Left ventricle myocardium superior (tissue), 1 donor: ENCODE data around the gene LRMDA. TPM values are rescaled to one million over a fixed set of nuclear protein-coding genes. Genes with fewer than 3 reads are reported as not detected.
A peak's percentile ranks its signal among the peaks of the same experiment; 100 is the strongest.
"Not testable (repeated sequence)": the region's sequence is repeated elsewhere in the genome, so short reads cannot be mapped to it uniquely, and the experiment has no call there.

Experiments used
- ATAC-seq: fragments of 200-7000 bp; cut with Tn5 transposase; one replicate; pipeline ENCODE4 v1.9.1; 2020; ENCODE audit warnings: mild to moderate bottlenecking, moderate library complexity
- DNase-seq: peaks from one replicate; pipeline ENCODE4 v3.0.0-alpha.2; 2020
- intact Hi-C: fragments of 100-400 bp; cut with micrococcal nuclease; formaldehyde crosslinking; loops from one replicate; pipeline ENCODE4 v1.11.0; 2022
- total RNA-seq: library from RNA; stranded (reverse); fragmentation: NEBNext Ultra II Directional; extraction: Animal tissue kit (Norgen Biotek cat#: 25700); gene quantifications from one replicate; pipeline ENCODE4 v1.2.1, GENCODE V29; 2021
- donor health status: DM: no; HTN: yes; CAD: no; lungs with severe emphysema.

Gene LRMDA
- total RNA-seq, 1 donor from 2014 or later, result 23.1 TPM

DNA sequence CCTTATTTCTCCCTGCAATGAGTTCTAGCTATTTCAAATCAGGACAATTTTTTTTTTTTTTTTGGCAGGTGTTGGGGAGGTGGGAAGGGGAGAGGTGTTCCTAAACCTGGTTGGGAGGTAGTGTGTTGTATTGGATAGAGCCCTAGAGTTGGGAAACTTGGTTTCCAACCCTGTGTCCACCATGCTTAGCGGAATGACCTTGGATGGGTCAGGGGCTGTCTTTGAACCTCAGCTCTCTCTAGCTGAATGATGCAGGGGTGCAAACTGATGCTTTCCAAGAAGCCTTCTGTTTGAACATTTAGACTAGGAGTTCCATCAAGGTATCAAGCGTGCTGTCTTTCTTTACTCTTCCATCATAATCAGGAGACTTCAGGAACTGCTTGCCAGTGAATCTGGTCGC, 332.2 kb downstream of the LRMDA start:
- ATAC-seq (no peak), DNase-seq (no peak)
- intact Hi-C loops, result no loop called here

DNA sequence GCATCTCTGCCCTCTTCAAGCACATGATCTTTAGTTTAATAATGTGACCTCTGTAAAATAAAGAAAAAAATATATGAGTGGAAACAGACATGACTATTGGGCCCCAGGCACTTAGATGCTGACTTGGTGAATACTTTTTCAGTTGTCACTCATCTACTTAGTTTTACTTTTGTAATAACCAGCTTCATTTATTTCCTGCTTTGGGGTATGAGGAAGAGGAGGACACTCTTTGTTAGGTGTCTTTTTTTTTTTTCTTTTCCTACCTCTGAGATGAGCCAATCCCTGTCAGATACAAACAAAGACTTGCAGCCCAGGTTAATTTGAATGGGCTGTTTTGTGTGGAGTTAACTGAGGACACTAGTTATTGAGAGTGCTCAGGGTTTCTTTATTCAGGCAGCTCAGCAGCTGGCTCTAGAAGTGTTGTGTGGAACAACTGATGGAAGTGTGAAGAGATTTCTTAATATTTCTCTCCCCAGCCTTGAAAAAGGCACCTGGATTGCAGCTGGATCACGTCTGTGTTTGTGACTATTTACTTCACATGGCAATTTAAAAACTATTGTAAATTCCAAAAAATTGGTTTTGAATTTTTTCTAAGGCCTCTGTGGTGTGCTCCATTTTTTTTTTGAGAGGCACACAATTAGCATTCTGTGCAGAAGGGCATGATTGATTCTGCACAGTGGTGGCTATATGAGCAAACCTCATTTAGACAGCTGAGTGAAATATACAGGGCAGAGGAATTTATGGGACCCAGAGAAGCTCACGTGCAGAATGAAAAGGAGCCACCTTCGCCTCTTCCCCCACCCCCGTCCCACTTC, 333.8 kb downstream of the LRMDA start:
- intact Hi-C loops, result no loop called here

DNA sequence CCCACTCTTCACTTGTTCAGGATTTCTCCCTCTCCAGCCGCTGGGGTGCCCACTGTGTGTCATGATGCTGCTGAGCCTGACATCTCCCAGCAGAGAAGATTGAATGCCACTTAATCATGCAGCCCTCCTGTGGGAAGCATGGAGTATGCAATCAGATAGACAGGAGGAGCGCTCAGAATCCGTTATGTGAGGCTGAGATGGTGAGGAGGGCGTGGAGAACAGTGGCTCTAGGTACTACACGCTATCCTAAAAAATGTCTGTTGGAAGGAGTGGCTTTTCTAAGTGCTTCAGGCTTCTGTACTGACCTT, 334.3 kb downstream of the LRMDA start:
- DNase-seq (no peak), ATAC-seq (no peak)
- intact Hi-C loops, result no loop called here

More for the DNA sequence above, 333.8 kb downstream of the LRMDA start:
- peak; percentile 63 for ATAC-seq
- no peak for DNase-seq

DNA sequence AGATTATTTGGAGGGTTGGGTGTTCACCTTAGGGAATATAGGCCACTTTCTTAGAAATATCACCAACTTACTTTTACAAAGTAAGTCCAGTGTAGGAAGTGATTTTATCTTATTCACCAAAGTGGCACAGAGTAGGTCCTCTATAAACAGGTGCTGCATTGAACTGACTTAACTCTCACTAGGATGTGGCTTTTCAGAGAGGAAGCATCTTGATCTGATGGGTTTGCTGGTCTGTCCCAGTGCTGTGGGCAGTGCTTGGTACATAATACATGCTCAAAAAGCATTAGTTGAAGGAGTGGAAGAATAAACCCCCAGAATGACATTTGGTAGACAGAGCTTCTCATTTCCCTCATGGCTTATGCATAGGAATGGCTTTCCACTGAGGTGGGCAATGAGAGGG, 334.7 kb downstream of the LRMDA start:
- ATAC-seq (no peak), DNase-seq (no peak)
- intact Hi-C loops, result no loop called here

DNA sequence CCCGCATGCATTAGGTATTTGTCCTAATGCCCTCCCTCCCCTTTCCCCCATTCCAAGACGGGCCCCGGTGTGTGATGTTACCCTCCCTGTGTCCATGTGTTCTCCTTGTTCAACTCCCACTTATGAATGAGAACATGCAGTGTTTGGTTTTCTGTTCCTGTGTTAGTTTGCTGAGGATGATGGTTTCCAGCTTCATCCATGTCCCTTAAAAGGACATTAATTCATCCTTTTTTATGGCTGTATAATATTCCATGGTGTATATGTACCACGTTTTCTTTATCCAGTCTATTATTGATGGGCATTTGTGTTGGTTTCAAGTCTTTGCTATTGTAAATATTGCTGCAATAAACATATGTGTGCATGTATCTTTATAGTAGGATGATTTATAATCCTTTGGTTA, 335.3 kb downstream of the LRMDA start:
- intact Hi-C loops, DNase-seq, ATAC-seq: not testable (repeated sequence)

DNA sequence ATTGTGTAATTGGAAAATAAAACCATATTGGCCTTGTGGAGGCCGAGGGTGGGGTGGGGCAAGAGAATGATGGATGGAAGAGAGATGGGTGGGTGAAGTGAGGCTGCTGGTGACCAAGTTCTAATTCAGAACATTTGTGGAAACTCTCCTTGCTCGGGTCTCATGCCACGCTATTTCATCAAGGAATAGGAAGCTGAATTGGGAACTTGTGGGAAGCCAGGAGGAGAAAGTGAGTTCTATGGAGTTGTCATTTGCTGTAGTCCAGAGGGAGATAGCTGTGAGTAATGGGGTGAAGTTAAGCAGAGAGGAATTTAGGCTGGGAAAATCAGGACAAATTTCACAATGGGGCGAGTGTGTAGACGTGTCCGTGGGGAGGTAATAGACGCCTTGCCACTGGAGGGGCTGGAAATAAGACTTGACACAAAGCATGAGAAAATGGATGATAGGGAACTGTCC, 339.2 kb downstream of the LRMDA start:
- intact Hi-C loops, result no loop called here
- peak; percentile 40 for DNase-seq

DNA sequence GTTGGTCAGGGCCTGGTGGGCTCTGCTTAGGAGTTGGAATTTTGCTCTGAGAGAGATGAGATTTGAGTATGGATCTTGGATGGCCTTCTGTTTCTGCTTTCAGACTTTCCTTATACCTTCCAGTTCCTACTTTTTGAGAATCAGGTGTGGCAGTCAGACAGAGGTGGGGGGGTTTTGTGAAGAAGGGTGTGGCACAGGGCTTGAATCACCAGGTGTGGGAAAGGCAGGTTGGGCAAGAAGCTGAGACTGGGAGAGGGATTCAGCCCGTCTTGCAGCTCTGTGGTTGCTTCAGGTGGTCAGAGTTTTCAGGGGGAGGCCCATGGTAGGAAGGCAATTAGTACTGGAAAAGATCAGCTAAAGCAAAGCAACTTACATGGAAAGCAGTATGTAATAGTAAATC, 340.2 kb downstream of the LRMDA start:
- no peak for ATAC-seq
- intact Hi-C loops, result no loop called here
- no peak for DNase-seq

More for the DNA sequence above, 339.2 kb downstream of the LRMDA start:
- ATAC-seq, result peak; percentile 93

DNA sequence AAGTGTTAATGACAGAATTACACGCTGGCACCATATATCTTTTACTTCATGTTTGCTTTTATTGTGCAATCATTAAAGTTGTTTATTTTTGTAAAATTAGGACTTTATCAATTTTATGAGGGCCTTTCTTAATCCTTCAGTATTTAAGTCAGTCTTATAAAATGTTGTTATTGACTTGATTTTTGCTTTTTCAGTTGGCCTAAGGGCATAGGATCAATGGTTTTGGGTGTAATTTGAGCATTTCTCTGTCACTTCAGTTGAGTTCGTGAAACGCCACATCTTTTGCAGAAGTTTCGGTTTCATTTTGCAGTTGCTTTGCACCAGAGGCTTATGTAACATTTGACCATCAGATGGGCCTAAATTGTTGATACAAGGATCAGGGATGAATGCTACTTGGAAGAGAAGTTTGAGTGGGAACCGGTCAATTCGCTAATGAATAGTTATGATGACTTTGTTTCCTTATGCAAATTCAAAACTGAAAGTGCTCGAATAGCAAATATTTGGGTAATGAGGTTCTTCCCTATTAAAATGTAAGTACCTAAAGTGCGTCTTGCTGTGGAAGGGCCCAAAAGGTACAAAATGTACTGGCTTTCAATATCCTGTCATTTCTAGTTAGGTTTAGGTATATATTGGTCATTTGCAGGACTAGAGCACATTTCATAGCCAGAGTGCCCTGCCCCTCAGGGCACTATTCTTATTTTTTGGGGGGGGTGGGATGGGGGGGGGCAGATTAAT, 340.9 kb downstream of the LRMDA start:
- DNase-seq (no peak), ATAC-seq (no peak)
- intact Hi-C loops, result no loop called here

DNA sequence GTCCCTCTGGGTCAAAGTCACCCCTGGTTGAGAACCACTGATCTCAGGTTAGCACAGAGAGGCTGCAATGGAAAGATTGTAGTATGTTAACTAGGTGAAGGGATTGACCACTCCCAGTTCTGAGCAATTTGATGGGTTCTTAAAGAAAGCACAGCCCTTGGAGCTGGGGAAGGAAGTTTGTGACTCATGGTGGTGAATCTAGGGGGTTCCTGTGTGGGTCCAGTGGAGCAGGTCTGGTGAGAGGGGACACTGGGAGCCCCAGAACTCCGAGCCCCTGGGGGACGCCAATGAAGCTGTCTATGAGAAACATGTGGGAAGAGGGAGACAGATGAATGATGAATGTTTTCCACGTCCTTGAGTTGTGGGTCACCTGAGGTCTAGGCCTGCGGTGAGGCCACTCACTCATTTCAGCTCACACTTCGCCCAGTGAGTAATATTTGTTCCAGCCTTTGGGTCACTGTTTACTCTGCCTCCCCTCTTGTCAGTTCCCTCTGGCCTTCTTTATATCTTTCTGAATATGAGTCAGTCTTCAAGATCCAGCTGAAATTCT, 341.9 kb downstream of the LRMDA start:
- peak; percentile 32 for ATAC-seq
- intact Hi-C loops, result no loop called here
- no peak for DNase-seq

DNA sequence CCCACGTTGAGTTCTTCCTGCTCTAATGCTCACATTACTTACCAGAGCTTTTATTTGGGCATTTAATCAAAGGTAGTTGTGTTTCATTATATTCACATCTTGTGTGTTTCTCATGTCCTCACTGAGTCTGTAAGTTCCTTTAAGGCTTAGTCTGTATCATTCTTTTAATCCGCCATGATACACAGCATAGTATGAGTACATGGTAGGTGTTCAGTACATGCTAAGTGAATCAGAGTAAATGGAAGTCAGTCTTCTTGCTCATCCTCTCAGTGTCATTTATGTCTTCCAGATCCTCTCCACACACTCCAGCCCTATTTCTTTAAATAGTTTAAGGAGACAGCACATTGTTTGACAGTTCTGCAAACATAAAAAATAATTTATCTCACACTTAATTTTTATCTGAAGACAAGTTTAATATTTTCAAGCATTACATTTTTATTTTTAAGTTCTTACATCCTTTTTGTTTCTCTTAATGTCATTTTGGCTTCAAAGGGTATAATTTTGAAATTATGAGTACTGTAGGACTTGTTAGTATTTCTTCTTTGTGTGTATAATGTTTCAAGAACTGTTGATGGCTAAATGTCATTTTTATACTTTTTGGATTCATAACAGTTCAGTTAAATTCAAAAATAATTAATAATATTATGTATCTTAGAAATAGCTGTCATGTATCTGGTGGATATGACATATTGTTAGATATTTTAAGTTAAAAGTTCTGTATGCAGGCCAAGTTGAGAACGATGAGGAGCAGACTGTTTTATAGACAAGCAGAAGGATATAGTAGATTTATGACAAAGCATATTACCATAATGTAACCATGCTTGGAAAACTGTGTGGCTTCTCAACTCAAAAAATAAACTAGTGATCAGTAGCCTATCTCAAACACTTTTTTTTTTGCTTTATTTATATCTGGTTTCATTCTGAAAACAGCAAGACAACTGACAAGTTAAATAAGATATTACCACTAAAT, 342.7 kb downstream of the LRMDA start:
- ATAC-seq (no peak), DNase-seq (no peak)
- intact Hi-C loops, result no loop called here

DNA sequence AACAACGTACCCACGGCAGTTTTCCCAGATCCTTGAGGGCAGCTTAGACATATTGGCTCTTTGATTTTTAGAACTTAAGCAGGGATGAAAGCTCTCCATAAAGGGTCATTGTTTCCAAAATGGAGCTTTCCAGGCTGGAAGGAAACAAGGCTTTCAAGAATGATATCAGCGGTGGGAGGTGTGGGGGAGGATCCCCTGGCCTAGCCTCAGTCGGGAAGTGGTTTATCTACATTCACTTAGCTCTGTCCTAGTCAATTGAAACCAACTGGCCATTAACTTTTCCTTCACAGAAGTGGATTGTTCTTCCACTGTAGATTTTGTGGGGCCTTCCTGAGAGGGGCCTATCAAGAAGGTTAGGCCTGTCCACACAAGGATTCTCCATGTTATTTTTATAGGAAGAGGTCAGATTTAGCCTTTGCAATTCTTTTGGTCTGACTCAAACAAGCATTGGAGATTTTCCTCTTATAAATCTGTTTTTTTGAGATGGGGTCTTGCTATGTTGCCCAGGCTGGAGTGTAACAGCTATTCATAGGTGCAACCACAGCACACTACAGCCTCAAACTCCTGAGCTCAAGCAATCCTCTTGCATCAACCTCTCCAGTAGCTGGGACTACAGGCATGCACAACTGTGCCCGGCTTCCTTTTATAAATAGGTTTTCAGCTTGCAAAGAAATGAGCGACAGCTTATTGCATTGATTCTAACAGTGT, 343.5 kb downstream of the LRMDA start:
- no peak for DNase-seq
- ATAC-seq, result no peak
- intact Hi-C loops, result no loop called here

DNA sequence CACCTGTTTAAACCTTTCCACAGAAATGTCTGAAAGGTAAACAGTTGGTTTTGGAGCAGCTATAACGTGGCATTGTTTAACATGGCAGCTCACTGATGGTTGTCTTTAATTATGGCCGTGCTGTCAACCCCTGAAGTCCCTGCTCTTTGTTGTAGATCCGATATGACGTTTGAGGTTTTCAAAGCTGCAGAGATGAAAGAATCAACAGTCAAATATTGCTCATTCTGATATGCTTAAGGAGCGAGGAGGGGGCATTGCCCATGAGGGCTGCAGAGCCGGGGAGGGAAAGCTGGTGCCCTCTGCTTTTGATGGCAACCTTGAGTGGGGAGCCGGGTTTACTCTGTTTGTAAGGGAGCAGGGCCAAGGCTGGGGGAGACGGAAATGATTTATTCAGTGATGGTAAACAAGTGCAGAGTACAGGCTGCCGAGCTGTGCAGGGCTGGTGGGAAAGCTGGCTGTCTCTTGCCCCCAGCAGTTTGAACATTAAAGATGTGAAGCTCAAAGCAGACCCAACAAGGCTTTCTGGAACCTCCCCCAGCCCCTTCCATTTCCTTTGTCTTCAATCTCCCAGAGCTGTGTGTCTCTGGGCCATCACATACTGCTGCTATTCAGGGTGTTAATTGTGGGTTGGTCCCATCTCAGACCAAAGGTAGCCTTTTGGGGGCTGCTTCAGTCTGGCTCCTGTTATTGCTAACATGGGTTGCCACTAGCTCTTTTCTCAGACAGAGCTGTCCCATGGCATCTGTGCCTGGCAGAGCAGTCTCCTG, 345.5 kb downstream of the LRMDA start:
- DNase-seq (no peak), ATAC-seq (no peak)
- intact Hi-C loops, result no loop called here

DNA sequence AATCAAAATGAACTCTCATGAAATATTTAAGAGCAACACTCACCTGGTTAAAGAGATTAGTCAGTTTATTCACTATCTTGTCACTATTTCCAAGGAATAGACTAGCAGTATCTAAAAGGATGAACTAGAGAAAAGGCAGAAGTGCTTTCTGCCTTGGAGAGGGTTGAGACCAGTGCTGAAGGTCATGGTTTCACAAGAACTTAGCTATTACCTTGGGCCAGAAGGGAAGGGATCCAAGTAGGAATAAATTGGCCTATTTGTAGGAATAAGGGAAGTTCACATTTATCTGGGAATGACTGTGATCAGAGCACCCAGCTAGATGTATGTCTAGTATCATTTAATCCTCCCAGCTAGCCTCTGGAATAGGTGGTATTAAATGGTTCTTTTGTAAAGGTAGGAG, 347.2 kb downstream of the LRMDA start:
- intact Hi-C loops, result no loop called here
- ATAC-seq (peak; percentile 69), DNase-seq (no peak)

DNA sequence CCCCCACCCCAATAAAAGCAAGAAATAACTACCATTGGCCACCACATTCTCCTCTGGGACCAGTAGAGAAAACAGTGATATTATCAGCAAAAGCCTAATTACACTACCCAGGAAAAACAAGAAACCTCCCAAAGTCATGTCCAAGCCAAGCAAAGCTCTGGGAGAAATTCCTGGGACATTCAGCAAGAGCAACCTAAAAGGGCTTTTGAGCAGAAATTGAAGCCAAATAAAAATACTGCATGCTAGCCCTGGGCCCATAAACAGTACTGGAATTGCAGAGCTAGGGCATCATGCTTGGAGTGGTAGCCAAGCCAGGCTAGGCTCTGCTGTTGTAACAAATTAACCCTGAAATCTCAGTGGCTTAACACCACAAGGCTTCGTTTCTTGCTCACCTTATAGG, 347.9 kb downstream of the LRMDA start:
- intact Hi-C loops, result no loop called here
- DNase-seq (no peak), ATAC-seq (peak; percentile 81)

DNA sequence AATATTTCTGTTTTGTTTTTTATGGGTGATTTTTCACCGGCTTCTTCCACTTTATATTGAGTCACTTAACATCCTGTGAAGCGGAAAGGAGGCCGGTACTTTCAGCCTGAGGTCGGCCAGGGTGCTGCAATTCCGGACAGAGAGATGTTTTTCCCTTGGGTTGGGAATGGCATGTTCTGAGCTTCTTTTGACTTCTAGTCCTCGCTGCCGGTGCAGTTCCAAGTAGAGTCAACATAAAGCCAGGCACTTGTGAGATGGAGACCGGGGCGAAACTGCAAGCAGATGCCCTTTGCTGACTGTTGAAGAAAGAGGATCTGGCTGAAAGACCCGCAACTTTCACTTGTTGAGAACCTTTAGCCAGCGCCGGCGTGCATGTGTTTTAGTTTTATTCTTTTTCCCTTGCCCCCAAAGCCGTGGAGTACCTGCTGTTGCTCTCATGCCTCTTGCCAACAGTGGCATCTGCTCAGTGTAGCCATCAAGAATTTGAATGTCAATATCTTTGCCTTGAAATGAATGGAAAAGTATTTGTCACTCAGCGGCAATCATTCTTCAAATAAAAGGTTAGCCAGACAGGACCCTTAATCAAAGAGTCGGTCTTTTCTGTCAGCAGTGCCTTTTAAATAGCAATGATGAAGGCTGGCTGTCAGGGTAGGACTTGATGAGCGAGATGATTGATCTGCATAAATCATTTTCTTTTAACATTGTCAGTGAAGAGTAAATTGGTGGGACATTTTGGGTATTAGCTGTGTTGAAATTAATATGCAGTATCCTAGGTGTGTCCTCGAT, 351.2 kb downstream of the LRMDA start:
- intact Hi-C loops, result no loop called here
- ATAC-seq (no peak), DNase-seq (no peak)

DNA sequence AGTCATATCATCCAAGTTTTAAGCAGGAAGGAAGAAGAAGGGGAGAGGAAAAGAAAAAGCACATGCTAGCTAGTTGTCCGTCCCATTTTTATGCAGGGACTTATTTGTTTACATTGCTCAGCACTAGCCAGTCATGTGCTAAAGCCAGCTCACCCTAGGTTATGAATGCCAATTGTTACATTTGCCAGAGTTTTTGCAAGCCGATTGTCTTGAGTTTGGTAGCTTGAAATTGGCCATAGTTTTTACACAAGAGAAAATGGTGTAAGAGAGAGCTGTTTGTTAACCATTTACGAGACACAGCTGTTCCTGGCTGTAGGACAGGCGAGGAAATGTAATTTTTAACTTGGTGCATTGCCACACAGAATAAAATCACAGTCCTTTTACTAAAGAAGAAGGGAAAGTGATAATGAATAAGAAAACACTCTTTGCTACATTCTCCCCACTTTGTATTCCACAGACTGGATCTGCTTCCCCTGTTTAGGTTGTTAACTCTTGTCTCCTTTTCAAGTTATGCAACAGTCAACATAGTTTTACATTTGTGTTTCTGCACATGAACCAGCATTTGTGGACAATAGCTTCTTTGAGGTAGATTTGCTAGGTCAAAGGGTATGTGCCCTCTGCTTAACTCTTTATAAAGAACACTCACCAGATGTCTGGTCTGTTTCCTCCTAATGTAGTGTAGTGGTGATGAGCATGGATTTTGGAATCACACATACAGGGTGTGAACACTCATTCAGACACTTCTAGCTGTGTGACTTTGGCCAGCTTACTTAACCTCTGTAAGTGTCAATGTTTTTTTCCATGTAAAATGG, 357.2 kb downstream of the LRMDA start:
- intact Hi-C loops, result no loop called here
- DNase-seq, result no peak
- ATAC-seq, result peak; percentile 80
